ENCODE data around the gene SLC35F4. TPM values are rescaled to one million over a fixed set of nuclear protein-coding genes. Genes with fewer than 3 reads are reported as not detected.

The SLC35F4 gene
- total and polyA plus RNA-seq, 2 donors (not counting 1 experiment from before 2014, with no cell fraction given), result not detected

DNA sequence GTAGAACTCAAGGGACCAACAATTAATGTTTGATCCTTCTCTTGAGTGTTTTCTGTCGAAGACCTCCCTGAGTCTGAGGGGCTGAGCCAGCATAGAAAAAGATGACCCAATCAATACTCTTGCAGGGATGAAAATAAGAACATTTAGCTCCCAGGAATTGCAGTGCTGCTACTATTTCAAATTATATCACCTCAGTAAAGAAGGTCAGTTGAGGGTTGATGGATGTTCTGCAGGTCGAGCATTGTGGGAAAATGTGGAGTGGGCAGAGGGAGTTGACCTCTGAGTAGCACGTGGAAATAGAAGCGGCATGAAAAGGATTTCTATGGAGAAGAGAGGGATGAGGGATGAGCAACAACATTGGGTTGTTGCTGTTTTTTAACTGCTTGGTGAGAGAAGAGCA lies 297.3 kb downstream of the SLC35F4 start:
- POLR2A ChIA-PET, result no interaction called here
- 80% methylated on average over 3 of the region's 4 CpGs for WGBS (ENCODE audit: insufficient coverage)

DNA sequence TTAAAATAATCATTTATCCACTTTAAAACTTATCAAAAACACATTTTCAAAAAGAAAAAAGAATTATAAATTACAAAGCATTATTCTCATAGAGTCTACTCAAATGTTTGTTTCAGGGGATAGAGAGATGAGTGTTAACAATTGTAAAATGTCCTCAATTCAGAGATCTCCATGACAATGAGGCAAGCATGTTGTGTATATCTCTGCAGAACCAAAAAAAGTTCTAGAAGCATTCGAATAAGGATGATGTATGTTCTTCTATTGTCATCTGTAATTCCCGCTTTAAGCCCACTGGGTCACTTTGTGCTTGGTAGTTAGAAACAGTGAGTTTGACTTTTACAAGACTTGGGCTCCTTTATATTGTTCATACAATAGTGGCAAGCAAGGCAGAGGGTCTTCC lies 298.7 kb downstream of the SLC35F4 start:
- ATAC-seq (ENCODE audit: low read depth) (no peak), DNase-seq (no peak)
- Histone ChIP-seq H3K9me3 (ENCODE audit: control extremely low read depth in 1 of 3, control insufficient read depth in 2 of 3, insufficient read depth in 1 of 3, low read length in 2 of 3) (no peaks in the 10 kb centered on the region), H3K27ac (ENCODE audit: low read length in 2 of 2) (no peak overlapping the region), H3K27me3 (replicated peaks in 1 of 4; ENCODE audit: control extremely low read depth in 1 of 4, control insufficient read depth in 3 of 4, insufficient read depth in 4 of 4, low read length in 3 of 4) (no peaks in the 10 kb centered on the region), H3K4me2 (replicated peaks; ENCODE audit: low read depth, low read length, poor library complexity, severe bottlenecking) (no peak overlapping the region), H3K4me3 (ENCODE audit: control extremely low read depth in 1 of 5, extremely low read depth in 1 of 5, insufficient read depth in 1 of 5, low read depth in 2 of 5, low read length in 4 of 5) (no peak overlapping the region), H3K4me1 (ENCODE audit: control insufficient read depth in 2 of 2, insufficient read depth in 2 of 2, low read length in 2 of 2) (no peaks in the 10 kb centered on the region), H3K9ac (ENCODE audit: low read length) (no peak overlapping the region), H4K20me1 (ENCODE audit: control insufficient read depth, insufficient read depth, low read length, poor library complexity, severe bottlenecking) (no peaks in the 10 kb centered on the region), H3K36me3 (replicated peaks in 1 of 2; ENCODE audit: control extremely low read depth in 1 of 2, control insufficient read depth in 1 of 2, extremely low read depth in 1 of 2, insufficient read depth in 2 of 2, low read length in 1 of 2) (no peaks in the 10 kb centered on the region), H3K79me2 (ENCODE audit: control insufficient read depth, insufficient read depth, low read length) (no peaks in the 10 kb centered on the region), H2AFZ (ENCODE audit: insufficient read depth, low read depth, low read length, poor library complexity, severe bottlenecking) (no peak overlapping the region)
- POLR2A ChIA-PET, result no interaction called here
- peaks cover 2% of the 10 kb centered on the region for H3K27me3 Mint-ChIP-seq
- no CpG with 5 or more reads among the region's 2 CpGs for WGBS (ENCODE audit: insufficient coverage)
- CTCF ChIA-PET, result interaction anchor here (0.6 kb wide), 1 partner anchor 11 kb away, joined by 3 read pairs; no protein-coding TSS in a partner anchor
- intact Hi-C loops (cut with micrococcal nuclease), result no loop called here
- TF ChIP-seq EZH2 (IDR thresholded peaks at IDR 0.05; ENCODE audit: borderline replicate concordance, insufficient read depth, low read depth, low read length, poor library complexity, severe bottlenecking), result no peak
- H3K9me3 Mint-ChIP-seq (ENCODE audit: insufficient read depth), result no peaks in the 10 kb centered on the region
- no peaks in the 10 kb centered on the region for H3K4me1 Mint-ChIP-seq
- H3K4me3 Mint-ChIP-seq, result no peak overlapping the region
- H3K27ac Mint-ChIP-seq, result no peak overlapping the region

More for the DNA sequence above, 297.3 kb downstream of the SLC35F4 start:
- H3K36me3 ChIP-seq (replicated peaks in 1 of 2; ENCODE audit: control extremely low read depth in 1 of 2, control insufficient read depth in 1 of 2, extremely low read depth in 1 of 2, insufficient read depth in 2 of 2, low read length in 1 of 2), result no peaks in the 10 kb centered on the region
- no peak overlapping the region for H3K27ac ChIP-seq (ENCODE audit: low read length in 2 of 2)
- DNase-seq (no peak), ATAC-seq (ENCODE audit: low read depth) (no peak)
- intact Hi-C loops (cut with micrococcal nuclease), result no loop called here
- H3K79me2 ChIP-seq (ENCODE audit: control insufficient read depth, insufficient read depth, low read length), result no peaks in the 10 kb centered on the region
- CTCF ChIA-PET, result no interaction called here
- Mint-ChIP-seq H3K4me3 (no peak overlapping the region), H3K9me3 (ENCODE audit: insufficient read depth) (no peaks in the 10 kb centered on the region), H3K27ac (no peak overlapping the region), H3K27me3 (peaks cover 2% of the 10 kb centered on the region), H3K4me1 (no peaks in the 10 kb centered on the region)
- TF ChIP-seq EZH2 (IDR thresholded peaks at IDR 0.05; ENCODE audit: borderline replicate concordance, insufficient read depth, low read depth, low read length, poor library complexity, severe bottlenecking), result no peak
- TF ChIP-seq, protein P1, sequence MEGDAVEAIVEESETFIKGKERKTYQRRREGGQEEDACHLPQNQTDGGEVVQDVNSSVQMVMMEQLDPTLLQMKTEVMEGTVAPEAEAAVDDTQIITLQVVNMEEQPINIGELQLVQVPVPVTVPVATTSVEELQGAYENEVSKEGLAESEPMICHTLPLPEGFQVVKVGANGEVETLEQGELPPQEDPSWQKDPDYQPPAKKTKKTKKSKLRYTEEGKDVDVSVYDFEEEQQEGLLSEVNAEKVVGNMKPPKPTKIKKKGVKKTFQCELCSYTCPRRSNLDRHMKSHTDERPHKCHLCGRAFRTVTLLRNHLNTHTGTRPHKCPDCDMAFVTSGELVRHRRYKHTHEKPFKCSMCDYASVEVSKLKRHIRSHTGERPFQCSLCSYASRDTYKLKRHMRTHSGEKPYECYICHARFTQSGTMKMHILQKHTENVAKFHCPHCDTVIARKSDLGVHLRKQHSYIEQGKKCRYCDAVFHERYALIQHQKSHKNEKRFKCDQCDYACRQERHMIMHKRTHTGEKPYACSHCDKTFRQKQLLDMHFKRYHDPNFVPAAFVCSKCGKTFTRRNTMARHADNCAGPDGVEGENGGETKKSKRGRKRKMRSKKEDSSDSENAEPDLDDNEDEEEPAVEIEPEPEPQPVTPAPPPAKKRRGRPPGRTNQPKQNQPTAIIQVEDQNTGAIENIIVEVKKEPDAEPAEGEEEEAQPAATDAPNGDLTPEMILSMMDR (IDR thresholded peaks at IDR 0.05), result no peak
- H3K9ac ChIP-seq (ENCODE audit: low read length), result no peak overlapping the region
- no peaks in the 10 kb centered on the region for H3K27me3 ChIP-seq (replicated peaks in 1 of 4; ENCODE audit: control extremely low read depth in 1 of 4, control insufficient read depth in 3 of 4, insufficient read depth in 4 of 4, low read length in 3 of 4)
- no peak overlapping the region for H3K4me2 ChIP-seq (replicated peaks; ENCODE audit: low read depth, low read length, poor library complexity, severe bottlenecking)
- H3K4me1 ChIP-seq (ENCODE audit: control insufficient read depth in 2 of 2, insufficient read depth in 2 of 2, low read length in 2 of 2), result no peaks in the 10 kb centered on the region
- H4K20me1 ChIP-seq (ENCODE audit: control insufficient read depth, insufficient read depth, low read length, poor library complexity, severe bottlenecking), result no peaks in the 10 kb centered on the region
- H2AFZ ChIP-seq (ENCODE audit: insufficient read depth, low read depth, low read length, poor library complexity, severe bottlenecking), result no peak overlapping the region
- no peaks in the 10 kb centered on the region for H3K9me3 ChIP-seq (ENCODE audit: control extremely low read depth in 1 of 3, control insufficient read depth in 2 of 3, insufficient read depth in 1 of 3, low read length in 2 of 3)
- no peak overlapping the region for H3K4me3 ChIP-seq (ENCODE audit: control extremely low read depth in 1 of 5, extremely low read depth in 1 of 5, insufficient read depth in 1 of 5, low read depth in 2 of 5, low read length in 4 of 5)
